ENCODE measurements around the gene PUSL1. TPM values are rescaled to one million over a fixed set of nuclear protein-coding genes. Genes with fewer than 3 reads are reported as not detected.

The PUSL1 gene
- total and polyA plus RNA-seq, 2 of the 13 experiments (the other 11 are each of a cell fraction or from before 2014, with no cell fraction given) = 8.3 to 22.2 TPM

- TF ChIP-seq, protein P1, sequence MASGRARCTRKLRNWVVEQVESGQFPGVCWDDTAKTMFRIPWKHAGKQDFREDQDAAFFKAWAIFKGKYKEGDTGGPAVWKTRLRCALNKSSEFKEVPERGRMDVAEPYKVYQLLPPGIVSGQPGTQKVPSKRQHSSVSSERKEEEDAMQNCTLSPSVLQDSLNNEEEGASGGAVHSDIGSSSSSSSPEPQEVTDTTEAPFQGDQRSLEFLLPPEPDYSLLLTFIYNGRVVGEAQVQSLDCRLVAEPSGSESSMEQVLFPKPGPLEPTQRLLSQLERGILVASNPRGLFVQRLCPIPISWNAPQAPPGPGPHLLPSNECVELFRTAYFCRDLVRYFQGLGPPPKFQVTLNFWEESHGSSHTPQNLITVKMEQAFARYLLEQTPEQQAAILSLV (CRISPR knock-in tag; IDR thresholded peaks at IDR 0.05; ENCODE audit: borderline replicate concordance) = no peak
- TF ChIP-seq ZNF670 (CRISPR knock-in tag; IDR thresholded peaks at IDR 0.05; ENCODE audit: borderline replicate concordance) (no peak), ZNF549 (CRISPR knock-in tag; IDR thresholded peaks at IDR 0.05) (no peak), ZNF407 (CRISPR knock-in tag; IDR thresholded peaks at IDR 0.05; ENCODE audit: not compliant biosample characterization) (no peak), SP2 (CRISPR knock-in tag; IDR thresholded peaks at IDR 0.05) (no peak), JUN (CRISPR knock-in tag; IDR thresholded peaks at IDR 0.05) (0 out of 2 replicates have a peak, but pooled peaks have one; percentile 3), MXD3 (CRISPR knock-in tag; IDR thresholded peaks at IDR 0.05) (0 out of 2 replicates have a peak, but pooled peaks have one; percentile 10), BATF2 (CRISPR knock-in tag; IDR thresholded peaks at IDR 0.05) (no peak), BRCA1 (CRISPR knock-in tag; IDR thresholded peaks at IDR 0.05) (no peak), MTF1 (CRISPR knock-in tag; IDR thresholded peaks at IDR 0.05) (no peak), NCOA1 (CRISPR knock-in tag; IDR thresholded peaks at IDR 0.05) (no peak), PHF20 (CRISPR knock-in tag; IDR thresholded peaks at IDR 0.05) (no peak)
- TF ChIP-seq, protein P2, sequence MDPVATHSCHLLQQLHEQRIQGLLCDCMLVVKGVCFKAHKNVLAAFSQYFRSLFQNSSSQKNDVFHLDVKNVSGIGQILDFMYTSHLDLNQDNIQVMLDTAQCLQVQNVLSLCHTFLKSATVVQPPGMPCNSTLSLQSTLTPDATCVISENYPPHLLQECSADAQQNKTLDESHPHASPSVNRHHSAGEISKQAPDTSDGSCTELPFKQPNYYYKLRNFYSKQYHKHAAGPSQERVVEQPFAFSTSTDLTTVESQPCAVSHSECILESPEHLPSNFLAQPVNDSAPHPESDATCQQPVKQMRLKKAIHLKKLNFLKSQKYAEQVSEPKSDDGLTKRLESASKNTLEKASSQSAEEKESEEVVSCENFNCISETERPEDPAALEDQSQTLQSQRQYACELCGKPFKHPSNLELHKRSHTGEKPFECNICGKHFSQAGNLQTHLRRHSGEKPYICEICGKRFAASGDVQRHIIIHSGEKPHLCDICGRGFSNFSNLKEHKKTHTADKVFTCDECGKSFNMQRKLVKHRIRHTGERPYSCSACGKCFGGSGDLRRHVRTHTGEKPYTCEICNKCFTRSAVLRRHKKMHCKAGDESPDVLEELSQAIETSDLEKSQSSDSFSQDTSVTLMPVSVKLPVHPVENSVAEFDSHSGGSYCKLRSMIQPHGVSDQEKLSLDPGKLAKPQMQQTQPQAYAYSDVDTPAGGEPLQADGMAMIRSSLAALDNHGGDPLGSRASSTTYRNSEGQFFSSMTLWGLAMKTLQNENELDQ (CRISPR knock-in tag; IDR thresholded peaks at IDR 0.05; ENCODE audit: borderline replicate concordance) = no peak
- TF ChIP-seq, protein P3, sequence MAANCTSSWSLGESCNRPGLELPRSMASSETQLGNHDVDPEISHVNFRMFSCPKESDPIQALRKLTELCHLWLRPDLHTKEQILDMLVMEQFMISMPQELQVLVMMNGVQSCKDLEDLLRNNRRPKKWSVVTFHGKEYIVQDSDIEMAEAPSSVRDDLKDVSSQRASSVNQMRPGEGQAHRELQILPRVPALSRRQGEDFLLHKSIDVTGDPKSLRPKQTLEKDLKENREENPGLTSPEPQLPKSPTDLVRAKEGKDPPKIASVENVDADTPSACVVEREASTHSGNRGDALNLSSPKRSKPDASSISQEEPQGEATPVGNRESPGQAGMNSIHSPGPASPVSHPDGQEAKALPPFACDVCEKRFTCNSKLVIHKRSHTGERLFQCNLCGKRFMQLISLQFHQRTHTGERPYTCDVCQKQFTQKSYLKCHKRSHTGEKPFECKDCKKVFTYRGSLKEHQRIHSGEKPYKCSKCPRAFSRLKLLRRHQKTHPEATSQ (CRISPR knock-in tag; IDR thresholded peaks at IDR 0.05; ENCODE audit: borderline replicate concordance) = no peak
These were observed 49.6 kb downstream of the PUSL1 start (continued) for GRCh38 chr1:1357871-1358432.

Measured in HepG2 (cell line).